Measurements from ENCODE around the gene ZPBP2.

Gene ZPBP2

DNA sequence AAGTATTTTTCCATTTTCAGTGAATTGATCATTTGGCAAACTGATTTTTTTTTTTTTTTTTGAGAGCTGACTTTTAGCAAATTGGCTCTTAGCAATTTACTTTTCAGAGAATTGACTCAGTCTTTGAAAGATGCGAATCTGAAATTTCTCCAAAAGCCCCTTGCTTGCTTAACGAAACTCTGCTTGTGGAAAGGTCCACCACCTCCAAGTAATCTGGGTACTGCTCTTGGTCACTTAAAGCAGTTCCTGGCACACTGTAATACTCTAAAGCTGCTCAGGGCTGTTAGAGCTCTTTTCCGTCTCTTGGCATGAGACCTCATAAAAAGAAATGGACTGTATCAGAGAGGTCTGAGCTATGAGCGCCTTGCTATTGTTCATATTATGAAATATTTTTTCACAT, 47.6 kb downstream of the ZPBP2 start:
- no peak for DNase-seq

DNA sequence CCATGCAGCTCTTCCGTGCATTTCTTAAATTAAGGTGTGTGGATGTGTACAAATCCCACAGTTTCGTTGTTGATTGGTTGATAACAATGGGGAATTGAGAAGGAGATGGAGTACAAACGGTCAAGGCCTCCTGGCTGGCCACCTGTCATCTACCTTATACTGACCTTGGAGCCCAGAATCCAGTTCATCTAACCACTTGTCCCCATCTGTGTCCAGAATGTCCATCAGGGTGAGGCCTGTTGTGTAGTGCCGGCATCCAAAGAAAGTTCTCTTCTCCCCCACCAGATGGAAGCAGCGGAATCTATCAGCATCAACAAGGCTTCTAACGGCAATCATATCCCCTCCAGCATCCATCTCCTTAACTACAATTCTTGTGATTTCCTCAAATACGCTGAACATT, 48.9 kb downstream of the ZPBP2 start:
- DNase-seq = no peak

DNA sequence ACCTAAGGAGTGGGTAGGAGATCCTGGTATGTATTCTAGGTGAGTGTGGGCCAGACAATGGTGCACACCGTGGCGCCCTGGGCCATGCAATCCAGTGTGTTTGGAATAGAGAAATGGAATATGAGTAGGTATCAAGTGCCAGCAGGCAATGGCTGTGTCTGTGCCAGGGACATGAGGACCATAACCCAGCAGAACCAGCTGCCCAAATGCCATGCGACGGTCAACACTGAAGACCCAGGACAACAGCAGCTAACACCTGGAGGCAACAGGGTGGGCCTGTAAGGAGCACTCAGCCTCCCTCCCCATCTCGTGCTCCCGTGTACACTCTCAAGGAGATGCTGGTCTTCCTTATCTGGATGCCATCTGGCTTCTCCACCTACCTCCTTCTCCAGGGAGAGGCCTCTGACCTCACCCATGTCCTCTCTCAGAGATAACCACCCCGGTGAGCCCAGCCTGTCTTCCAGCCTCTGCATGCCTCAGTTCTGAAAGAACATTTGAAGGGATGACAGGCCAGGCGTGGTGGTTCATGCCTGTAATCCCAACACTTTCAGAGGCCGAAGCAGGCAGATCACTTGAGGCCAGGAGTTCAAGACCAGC, 51.2 kb downstream of the ZPBP2 start:
- DNase-seq = no peak

DNA sequence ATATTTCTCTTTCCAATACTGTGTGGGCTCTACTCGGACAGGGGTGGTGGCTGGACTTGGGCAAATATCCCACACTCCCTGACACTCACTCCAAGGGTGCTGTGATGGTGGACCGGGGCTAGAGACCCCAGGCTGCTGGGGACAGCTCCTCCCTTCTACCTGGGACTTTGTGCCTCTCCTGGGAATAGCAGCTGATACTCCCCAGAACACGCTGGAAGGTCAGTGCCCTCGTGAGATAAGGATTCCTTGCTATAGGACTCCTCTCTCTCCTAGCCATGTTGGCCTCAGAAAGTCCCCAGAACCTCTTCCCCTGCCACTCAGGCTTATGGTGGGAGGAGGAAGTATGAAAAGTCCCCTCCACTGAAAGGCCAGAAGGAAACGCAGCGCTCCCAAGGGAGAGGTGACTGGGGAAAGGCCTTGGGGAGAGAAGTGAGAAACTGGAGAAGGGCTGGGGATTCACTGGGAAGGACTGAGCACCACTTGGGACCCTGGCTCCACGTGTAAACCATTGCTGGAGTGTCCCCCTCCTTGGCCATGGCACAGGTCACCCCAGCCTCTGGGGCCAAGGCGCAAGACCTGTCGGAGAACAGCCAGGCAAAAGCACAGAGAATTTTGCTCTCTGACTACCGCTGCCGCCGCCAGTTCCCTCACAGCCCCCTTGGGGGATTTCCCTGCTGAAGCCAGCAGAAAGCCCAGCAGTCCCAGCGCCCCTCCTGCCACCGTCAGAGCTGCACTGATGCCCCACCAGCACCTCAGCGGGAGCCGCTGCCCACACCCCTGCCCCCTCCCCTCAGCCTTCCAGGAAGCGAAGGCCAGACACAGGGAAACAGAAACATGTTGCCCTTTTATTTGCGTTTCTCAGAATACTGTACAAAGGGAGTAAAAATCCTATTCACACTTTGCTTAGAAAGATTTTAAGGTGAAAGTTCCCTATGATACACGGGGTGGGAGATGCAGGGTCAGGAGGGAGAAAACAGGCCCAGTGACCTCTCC, 52.5 kb downstream of the ZPBP2 start:
- no peak for DNase-seq

DNA sequence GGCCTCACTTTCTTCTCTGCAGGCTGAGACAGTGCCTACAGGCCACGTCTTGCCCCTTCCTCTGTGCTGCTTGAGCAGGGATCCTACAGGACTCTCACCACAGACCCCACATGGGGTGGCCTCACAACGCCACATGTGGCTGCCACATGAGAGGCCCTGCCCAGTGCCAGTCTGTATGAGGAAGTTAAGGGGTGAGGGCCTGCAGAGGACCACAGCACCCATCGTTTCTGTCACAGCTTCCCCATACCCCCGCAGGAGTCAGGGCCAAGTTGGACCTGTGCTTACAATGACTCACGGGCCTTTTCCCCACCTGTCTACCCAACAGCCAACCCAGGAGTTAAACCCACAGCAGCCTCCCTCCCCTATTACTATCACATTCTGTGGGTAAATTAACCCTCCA, 53.3 kb downstream of the ZPBP2 start:
- DNase-seq = peak; percentile 54

DNA sequence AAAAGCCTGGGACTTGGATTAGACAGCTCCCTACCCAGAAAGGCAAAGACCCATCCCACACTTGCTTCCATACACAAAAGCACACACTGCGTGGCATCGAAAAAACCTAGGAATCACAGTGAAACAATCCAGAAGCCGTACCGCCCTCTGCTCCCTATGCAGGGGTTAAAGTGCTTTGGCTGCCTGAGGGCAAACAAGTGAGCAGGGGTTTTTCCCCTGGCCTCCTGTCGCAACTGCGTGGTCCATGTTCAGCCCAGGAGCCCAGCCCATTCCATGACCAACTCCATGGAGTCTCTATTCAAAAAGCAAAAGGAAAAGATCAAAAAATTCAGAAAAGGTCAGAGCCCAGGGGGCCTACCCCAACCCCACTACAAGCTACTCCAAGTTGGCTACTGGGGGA, 54.0 kb downstream of the ZPBP2 start:
- no peak for DNase-seq

DNA sequence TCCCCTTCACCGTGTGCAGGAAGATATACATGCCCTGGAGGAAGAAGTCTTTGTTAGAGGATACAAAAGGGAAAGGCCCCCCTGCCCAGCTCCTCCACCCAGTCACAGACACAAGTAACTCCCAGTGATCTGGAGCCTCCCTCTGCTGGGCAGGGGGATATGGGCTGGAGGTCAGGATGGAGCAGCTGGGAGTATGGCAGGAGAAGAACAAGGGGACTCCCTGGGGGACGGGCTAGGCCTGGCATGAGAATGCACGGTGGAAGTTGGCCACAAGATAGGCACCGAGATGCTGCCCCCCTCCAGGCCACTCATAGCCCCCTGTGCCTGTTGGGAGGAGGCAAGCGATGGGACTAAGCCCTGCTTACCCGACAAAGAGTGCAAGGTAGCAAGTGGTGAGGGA, 55.2 kb downstream of the ZPBP2 start:
- no peak for DNase-seq

DNA sequence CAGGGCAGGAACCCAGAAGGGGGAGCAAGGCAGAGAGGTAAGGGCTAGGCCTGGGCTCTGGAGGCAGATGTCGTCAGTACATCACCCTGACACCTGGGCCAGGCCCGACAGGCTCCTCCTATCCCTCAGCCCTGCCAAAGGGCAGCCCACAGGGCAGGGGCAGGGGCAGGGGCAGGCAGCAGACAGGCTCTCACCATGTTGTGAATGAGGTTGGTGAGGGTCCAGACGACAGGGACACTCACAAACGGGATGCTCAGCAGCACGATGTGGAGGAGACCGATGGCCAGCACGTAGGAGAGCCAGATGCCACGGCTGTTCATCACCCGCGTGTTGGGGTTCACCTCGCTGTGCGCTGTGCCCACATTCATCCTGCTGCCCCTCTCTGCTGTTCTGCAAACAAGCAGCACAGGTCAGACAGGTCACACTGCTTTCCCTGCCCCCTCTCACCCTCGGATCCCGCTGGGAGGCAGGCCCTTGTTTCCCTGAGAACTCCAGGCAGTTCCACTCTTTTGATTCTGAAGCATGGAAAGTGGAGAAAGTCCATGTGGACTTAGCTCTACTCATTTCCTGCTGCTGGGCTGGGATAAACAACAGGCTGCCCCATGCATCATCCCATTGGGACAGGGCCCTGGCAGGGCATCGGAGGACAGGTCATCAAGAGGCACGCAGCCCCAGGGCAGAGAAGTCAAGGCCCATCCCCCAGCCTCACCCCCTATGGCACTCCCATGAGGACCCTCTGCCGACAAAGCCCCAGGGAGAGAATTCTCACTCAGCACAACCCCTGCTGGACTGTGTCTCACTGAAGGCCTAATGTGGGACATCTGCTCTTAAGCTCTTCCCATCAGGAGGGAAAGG, 56.1 kb downstream of the ZPBP2 start:
- no peak for DNase-seq

DNA sequence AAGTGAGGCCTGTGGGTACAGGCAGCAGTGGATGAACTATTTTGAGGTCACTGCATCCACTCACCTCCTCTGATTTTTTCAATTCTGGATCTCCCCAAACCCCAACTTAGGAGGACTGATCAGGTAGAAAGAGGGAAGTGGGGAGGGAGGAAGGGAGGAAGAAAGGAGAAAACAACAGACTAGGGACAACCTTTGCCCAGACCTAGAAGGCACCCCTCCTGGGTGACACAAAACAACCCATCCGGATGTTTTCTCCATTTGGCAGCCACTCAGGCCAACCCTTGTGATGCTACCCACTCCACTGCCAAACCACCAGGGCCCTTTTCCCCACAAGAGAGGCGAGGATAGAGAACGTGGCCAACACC, 56.7 kb downstream of the ZPBP2 start:
- DNase-seq = no peak

DNA sequence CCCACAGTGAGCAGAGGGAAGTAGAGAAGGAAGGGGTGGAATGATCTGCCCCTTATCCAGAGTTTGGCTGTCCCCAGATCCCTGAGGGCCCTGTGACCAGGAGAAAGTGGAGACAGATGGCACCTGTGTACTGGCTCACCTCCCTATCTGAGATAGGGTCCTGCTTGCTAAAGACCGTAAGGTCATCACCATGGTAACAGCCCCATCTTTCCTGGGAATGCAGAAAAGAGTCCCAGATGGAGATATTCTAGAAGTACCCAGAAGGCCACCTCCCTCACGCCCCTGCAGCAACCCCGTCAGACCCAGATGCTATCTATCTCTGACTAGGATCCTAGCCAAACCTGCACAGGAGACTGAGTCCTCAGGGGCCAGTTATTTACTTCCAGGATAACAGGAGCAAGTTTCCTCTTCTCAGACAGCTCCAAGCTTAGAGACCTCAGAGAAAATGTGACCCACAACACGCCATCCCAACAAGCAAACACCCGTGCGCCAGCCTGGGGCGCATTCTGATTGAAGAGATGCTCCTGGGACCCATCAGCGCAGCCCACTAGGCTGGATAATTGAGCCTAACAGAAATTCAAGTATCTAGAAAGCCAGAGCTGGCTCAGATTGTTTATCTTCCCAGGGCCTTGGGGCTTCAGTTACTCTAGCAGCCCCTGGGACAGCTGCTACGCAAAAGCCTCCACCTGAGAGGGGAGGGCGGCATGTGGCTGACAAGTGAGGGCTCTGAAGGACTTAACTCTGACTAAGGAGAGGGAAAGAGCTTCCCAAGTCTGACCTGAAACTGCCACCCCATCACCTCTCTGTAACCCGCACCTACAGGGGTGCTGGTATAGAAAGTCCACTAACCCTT, 57.5 kb downstream of the ZPBP2 start:
- no peak for DNase-seq

DNA sequence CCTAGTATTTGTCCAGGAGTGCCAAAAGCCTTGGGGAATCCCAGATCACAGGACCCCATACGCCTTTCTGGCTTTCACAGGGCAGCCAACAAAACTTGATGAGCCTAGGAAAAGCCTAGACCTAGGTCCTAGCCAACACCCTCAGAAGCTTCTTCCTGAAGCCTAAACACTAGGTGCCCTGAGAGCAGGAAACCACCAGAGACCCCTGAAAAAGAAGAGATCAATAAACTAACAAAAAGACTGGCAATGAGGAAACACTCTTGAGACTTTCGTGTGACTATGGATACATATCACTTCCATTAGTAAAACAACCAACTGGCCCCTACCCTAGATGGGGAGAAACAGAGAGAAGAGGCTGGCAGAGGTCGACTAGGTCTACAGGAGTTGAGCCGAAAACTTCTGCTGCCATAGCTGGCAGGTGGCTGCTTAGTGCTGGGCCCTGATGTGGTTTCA, 58.2 kb downstream of the ZPBP2 start:
- no peak for DNase-seq

DNA sequence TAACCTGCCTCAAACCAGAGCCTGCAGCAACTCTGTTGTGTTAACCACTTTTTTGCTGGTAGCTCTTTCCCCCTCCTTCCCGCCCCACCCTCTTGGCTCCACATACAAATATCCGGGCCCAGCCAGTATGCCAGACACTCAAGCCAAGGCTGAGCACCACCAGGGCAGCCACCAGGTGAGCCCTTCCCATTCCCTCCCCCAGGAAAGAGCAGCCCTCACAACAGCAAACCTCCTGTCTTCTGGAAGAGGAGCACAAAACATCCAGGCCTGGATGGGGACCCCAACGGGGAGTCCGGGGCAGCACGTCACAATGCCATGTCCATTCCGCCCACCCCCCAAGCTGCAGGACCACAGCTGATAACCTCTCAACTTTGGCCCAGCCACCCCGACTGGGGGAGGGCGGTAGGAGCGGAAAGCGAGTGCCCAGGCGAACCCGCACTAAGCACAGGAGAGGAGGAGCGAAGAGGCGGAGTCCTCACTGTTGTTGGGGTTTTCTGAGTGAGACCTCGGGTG, 58.6 kb downstream of the ZPBP2 start:
- peak; percentile 35 for DNase-seq
